A172 (cell line): ENCODE data around the gene AUTS2. TPM values are rescaled to one million over a fixed set of nuclear protein-coding genes. Genes with fewer than 3 reads are reported as not detected.

Experiments
- DNase-seq: peaks from one replicate; pipeline ENCODE4 v3.0.0-alpha.2; 2015; ENCODE audit warnings: low spot score
- total RNA-seq: library from RNA; depleted of rRNA; stranded (reverse); fragments of >200 nt; shearing (Covaris generic); gene quantifications from 2 replicates; pipeline ENCODE4 v1.2.3, GENCODE V29; 2014

The AUTS2 gene
- total RNA-seq, 1 experiment from 2014 or later = 4.6 TPM

GRCh38 chr7:69656890-69657289, 58.6 kb downstream of the AUTS2 start:
- DNase-seq = peak; percentile 54

DNA sequence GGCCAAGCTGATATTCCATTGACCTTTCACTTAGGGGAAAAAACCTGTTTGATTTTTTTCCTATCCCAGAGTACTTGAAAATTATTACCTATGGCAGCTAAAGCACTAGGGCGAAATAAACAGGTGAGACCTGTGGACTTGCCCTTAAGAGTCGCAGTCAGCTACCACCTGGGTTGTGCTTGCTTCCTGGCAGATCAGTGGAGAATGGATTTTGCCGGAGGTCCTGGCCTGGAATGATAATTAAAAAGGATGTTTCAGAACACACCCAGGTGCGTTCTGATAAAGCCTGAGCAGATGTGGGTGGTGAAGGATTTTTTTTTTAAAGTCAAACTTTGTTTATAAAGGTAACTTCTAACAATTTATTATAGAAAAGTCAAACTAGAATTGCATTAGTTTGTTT, 59.1 kb downstream of the AUTS2 start:
- no peak for DNase-seq

GRCh38 chr7:69657985-69658384, 59.7 kb downstream of the AUTS2 start:
- no peak for DNase-seq

- DNase-seq = peak; percentile 71
Measured at GRCh38 chr7:69659983-69660382, 61.7 kb downstream of the AUTS2 start.

GRCh38 chr7:69661342-69661741, 63.1 kb downstream of the AUTS2 start:
- no peak for DNase-seq

DNA sequence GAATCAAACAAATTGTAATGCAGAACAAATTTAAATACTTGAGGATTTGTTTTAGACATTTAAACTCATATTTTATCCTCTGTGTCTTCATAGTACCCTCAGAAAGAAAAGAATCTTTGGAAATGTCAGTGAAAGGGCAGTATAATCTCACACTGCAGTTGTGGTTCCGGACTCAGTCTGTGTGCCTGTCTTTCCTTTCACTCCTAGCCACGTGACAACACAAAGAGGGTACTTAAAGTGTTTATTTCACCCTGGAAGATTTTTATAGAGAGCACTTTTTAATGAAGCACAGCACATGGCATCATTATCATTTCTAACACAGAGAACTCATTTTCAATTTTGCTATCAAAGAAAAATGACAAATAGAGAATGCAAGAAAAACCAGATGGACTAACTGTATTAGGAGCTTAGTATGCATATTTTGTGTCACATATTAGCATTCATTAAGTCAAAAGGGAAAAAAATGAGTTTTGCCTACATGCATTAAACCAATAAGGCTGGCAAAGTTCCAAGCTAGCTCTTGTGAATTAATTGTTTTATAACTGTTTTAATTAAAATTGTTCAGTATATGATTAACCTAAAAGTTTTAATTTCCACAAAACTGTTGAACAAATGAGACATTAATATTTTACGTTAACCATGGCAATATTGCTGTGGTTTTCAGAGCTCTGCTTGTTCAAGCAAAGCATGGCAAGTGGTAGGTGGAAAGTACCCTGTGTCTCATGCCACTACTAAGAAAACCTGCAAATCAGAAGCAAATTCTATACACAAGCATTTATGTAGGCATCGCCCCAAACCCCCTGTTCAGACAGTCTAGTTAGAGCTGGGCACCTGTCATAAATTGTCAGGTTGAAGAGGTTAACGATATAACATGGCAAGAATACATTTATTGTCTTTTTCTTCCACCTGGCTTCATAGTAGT, 65.9 kb downstream of the AUTS2 start:
- no peak for DNase-seq

GRCh38 chr7:69665369-69665768, 67.1 kb downstream of the AUTS2 start:
- DNase-seq = no peak

GRCh38 chr7:69668339-69668870, 70.1 kb downstream of the AUTS2 start:
- no peak for DNase-seq

- no peak for DNase-seq
Measured at GRCh38 chr7:69670701-69671100, 72.4 kb downstream of the AUTS2 start.

DNA sequence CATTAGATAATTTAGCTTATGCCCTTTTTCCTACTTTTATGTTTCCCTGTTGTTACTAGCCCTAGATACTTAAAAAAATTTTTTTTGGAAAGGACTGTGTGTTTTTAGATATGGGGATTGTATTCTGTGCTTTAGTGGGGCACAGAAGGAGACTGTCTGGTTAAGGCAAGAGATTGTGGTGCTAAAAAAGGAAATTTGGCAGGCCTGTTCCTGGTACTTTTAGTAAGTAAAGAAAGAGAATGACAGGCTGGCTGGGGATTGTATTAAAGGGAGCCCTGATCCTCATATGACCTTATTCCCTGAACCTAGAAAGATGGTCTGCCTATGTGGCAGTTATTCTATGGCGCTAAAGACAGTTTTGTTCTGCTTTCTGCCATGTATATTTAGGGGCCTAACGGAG, 74.8 kb downstream of the AUTS2 start:
- DNase-seq = no peak

GRCh38 chr7:69674701-69675182, 76.5 kb downstream of the AUTS2 start:
- no peak for DNase-seq

DNA sequence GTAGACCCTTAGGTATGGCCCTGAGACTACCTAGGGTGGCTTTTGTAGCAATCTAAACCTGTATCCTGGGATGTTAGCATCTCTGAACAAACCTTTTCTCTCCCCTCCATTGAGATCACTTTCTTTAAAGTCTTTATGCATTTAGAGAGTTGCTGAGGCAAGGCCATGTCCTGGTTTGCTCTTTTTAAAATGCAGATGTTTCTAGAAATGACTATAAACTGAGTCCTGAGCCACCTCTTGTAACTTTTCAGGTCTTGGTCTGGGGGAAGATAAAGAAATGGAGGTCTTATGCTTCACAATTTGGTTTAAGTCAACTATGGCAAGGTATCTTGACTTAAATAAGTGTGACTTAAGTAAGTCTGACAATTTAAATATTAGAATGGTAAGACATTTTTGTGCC, 78.0 kb downstream of the AUTS2 start:
- DNase-seq = no peak

GRCh38 chr7:69677054-69677852, 79.0 kb downstream of the AUTS2 start:
- peak; percentile 19 for DNase-seq

- DNase-seq = no peak
Measured at GRCh38 chr7:69677881-69678493, 79.7 kb downstream of the AUTS2 start.

- DNase-seq = no peak
Measured at GRCh38 chr7:69678494-69679187, 80.4 kb downstream of the AUTS2 start.

- DNase-seq = no peak
Measured at GRCh38 chr7:69681181-69681580, 82.9 kb downstream of the AUTS2 start.

GRCh38 chr7:69682518-69682917, 84.2 kb downstream of the AUTS2 start:
- no peak for DNase-seq

DNA sequence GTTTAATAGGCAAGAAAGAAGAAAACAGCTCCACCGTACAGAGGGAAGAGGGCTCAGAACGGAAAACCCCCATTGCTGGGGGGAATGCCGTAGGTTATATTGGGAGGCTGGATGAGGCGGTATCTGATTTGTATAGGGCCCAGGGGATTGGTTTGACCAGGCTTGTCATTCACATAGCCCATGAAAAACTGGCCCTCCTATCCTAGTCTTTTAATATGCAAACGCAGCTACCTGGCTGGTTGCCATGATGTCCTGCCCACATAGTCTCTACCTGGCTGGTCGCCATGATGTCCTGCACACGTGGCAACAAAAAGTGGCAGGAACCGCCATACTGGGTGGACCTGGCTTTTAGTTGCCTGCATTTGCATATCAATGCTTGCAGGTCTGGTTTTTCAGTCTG, 84.7 kb downstream of the AUTS2 start:
- no peak for DNase-seq

- DNase-seq = no peak
Measured at GRCh38 chr7:69684369-69685292, 86.4 kb downstream of the AUTS2 start.

DNA sequence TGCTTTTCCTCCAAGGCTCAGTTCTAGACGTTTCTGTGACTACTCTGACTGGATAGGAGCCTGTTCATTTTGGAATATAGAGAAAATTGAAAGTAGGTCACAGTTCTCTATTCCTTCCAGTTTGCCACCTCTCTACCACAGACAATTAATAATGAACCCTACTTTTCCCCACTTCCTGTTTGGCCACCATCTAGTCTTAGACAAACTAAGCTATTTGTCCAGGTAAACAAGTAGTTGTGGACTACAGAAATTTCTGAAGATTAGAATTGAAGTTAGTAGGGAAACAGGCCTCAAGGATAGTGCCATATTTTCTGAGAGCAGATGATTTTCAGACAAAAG, 87.0 kb downstream of the AUTS2 start:
- DNase-seq = no peak
